ENCODE data around the gene TTLL11. TPM values are rescaled to one million over a fixed set of nuclear protein-coding genes. Genes with fewer than 3 reads are reported as not detected.
A peak's percentile ranks its signal among the peaks of the same experiment; 100 is the strongest.
"Not testable (repeated sequence)": the region's sequence is repeated elsewhere in the genome, so short reads cannot be mapped to it uniquely, and the experiment has no call there.

The TTLL11 gene
- total and polyA plus RNA-seq, 2 experiments from 2014 or later = 0.57 to 1.4 TPM

GRCh38 chr9:122071715-122072114 lies 21.4 kb downstream of the TTLL11 start (continued):
- TF ChIP-seq, protein P1, sequence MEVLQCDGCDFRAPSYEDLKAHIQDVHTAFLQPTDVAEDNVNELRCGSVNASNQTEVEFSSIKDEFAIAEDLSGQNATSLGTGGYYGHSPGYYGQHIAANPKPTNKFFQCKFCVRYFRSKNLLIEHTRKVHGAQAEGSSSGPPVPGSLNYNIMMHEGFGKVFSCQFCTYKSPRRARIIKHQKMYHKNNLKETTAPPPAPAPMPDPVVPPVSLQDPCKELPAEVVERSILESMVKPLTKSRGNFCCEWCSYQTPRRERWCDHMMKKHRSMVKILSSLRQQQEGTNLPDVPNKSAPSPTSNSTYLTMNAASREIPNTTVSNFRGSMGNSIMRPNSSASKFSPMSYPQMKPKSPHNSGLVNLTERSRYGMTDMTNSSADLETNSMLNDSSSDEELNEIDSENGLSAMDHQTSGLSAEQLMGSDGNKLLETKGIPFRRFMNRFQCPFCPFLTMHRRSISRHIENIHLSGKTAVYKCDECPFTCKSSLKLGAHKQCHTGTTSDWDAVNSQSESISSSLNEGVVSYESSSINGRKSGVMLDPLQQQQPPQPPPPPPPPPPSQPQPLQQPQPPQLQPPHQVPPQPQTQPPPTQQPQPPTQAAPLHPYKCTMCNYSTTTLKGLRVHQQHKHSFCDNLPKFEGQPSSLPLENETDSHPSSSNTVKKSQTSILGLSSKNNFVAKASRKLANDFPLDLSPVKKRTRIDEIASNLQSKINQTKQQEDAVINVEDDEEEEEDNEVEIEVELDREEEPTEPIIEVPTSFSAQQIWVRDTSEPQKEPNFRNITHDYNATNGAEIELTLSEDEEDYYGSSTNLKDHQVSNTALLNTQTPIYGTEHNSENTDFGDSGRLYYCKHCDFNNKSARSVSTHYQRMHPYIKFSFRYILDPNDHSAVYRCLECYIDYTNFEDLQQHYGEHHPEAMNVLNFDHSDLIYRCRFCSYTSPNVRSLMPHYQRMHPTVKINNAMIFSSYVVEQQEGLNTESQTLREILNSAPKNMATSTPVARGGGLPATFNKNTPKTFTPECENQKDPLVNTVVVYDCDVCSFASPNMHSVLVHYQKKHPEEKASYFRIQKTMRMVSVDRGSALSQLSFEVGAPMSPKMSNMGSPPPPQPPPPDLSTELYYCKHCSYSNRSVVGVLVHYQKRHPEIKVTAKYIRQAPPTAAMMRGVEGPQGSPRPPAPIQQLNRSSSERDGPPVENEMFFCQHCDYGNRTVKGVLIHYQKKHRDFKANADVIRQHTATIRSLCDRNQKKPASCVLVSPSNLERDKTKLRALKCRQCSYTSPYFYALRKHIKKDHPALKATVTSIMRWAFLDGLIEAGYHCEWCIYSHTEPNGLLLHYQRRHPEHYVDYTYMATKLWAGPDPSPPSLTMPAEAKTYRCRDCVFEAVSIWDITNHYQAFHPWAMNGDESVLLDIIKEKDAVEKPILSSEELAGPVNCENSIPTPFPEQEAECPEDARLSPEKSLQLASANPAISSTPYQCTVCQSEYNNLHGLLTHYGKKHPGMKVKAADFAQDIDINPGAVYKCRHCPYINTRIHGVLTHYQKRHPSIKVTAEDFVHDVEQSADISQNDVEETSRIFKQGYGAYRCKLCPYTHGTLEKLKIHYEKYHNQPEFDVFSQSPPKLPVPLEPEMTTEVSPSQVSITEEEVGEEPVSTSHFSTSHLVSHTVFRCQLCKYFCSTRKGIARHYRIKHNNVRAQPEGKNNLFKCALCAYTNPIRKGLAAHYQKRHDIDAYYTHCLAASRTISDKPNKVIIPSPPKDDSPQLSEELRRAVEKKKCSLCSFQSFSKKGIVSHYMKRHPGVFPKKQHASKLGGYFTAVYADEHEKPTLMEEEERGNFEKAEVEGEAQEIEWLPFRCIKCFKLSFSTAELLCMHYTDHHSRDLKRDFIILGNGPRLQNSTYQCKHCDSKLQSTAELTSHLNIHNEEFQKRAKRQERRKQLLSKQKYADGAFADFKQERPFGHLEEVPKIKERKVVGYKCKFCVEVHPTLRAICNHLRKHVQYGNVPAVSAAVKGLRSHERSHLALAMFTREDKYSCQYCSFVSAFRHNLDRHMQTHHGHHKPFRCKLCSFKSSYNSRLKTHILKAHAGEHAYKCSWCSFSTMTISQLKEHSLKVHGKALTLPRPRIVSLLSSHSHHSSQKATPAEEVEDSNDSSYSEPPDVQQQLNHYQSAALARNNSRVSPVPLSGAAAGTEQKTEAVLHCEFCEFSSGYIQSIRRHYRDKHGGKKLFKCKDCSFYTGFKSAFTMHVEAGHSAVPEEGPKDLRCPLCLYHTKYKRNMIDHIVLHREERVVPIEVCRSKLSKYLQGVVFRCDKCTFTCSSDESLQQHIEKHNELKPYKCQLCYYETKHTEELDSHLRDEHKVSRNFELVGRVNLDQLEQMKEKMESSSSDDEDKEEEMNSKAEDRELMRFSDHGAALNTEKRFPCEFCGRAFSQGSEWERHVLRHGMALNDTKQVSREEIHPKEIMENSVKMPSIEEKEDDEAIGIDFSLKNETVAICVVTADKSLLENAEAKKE (CRISPR knock-in tag; IDR thresholded peaks at IDR 0.05) = no peak
- TF ChIP-seq POLR2AphosphoS5 (IDR thresholded peaks at IDR 0.05; ENCODE audit: low read depth) (no peak), ZNF114 (CRISPR knock-in tag; IDR thresholded peaks at IDR 0.05) (no peak)

GRCh38 chr9:122070728-122071515 lies 22.2 kb downstream of the TTLL11 start:
- H3K79me2 ChIP-seq (replicated peaks; ENCODE audit: insufficient read depth) = no peaks in the 10 kb centered on the region
- Mint-ChIP-seq H3K4me3 (no peak overlapping the region), H3K27ac (no peak overlapping the region), H3K36me3 (ENCODE audit: low read depth) (no peaks in the 10 kb centered on the region), H3K27me3 (ENCODE audit: insufficient read depth, low read depth, poor library complexity) (peaks cover 7% of the 10 kb centered on the region), H3K4me1 (0 out of 3 replicates have a peak, but pooled peaks cover 3% of the 10 kb centered on the region), H3K9me3 (no peaks in the 10 kb centered on the region)
- H3K36me3 ChIP-seq (ENCODE audit: insufficient read depth) = no peaks in the 10 kb centered on the region
- no peaks in the 10 kb centered on the region for H3K9me2 ChIP-seq (ENCODE audit: insufficient read depth)
- H3K4me2 ChIP-seq = no peak overlapping the region
- H3F3A ChIP-seq (replicated peaks; ENCODE audit: low read depth) = no peaks in the 10 kb centered on the region
- no peak for DNase-seq (ENCODE audit: low spot score)
- TF ChIP-seq JUNB (IDR thresholded peaks at IDR 0.05; ENCODE audit: unreplicated experiment) (no peak), CTCF (conservative IDR thresholded peaks at IDR 0.05; ENCODE audit: low read depth in 2 of 2) (0 out of 4 replicates have a peak, but pooled peaks of 1 of the 2 experiments have one; percentile 10), ZNF114 (CRISPR knock-in tag; IDR thresholded peaks at IDR 0.05) (no peak), STAT1 (IDR thresholded peaks at IDR 0.05; ENCODE audit: unreplicated experiment) (no peak)
- no peak for ATAC-seq
- H3K27me3 ChIP-seq (ENCODE audit: insufficient read depth) = no peaks in the 10 kb centered on the region
- no peaks in the 10 kb centered on the region for H4K20me1 ChIP-seq (replicated peaks; ENCODE audit: insufficient read depth)
- no peaks in the 10 kb centered on the region for H3K4me1 ChIP-seq (ENCODE audit: insufficient read depth)
- no peak overlapping the region for H3K4me3 ChIP-seq
- H2AFZ ChIP-seq = no peak overlapping the region
- H3K27ac ChIP-seq (ENCODE audit: low read depth) = no peak overlapping the region

- H3K4me1 Mint-ChIP-seq; H3K79me2 ChIP-seq (replicated peaks; ENCODE audit: insufficient read depth); H3K4me1 ChIP-seq (ENCODE audit: insufficient read depth); H3K9me3 Mint-ChIP-seq; H3K4me3 ChIP-seq; ATAC-seq; H3K36me3 ChIP-seq (ENCODE audit: insufficient read depth); H3K27me3 Mint-ChIP-seq (ENCODE audit: insufficient read depth, low read depth, poor library complexity); H2AFZ ChIP-seq; H3F3A ChIP-seq (replicated peaks; ENCODE audit: low read depth); H3K9me2 ChIP-seq (ENCODE audit: insufficient read depth); H3K4me2 ChIP-seq; DNase-seq (ENCODE audit: low spot score); H3K36me3 Mint-ChIP-seq (ENCODE audit: low read depth); H3K27me3 ChIP-seq (ENCODE audit: insufficient read depth); H3K27ac ChIP-seq (ENCODE audit: low read depth); H4K20me1 ChIP-seq (replicated peaks; ENCODE audit: insufficient read depth); H3K27ac Mint-ChIP-seq; H3K4me3 Mint-ChIP-seq: not testable (repeated sequence)
These were observed 26.4 kb downstream of the TTLL11 start for GRCh38 chr9:122066680-122067079.
